ENCODE measurements around the gene BRD1.

BRD1 gene

DNA sequence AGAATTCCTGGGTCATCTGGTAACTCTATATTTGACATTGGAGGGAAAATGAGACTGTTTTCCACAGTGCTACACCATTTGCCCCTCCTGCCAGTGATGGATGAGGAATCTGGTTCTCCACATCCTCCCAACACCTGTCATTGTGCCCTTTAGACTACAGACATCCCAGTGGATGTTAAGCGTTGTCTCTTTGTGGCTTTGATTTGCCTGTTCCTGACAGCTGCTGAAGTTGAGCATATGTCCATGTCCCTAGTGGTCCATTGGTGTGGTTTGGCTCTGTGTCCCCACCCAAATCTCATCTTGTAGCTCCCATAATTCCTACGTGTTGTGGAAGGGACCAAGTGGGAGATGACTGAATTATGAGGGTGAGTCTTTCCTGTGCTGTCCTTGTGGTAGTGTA lies 88.5 kb downstream of the BRD1 start:
- no peaks in the 10 kb centered on the region for H3K27me3 ChIP-seq (ENCODE audit: insufficient read depth, poor library complexity, severe bottlenecking)
- no peak for DNase-seq (ENCODE audit: low read depth in 1 of 2, low spot score in 1 of 2)

DNA sequence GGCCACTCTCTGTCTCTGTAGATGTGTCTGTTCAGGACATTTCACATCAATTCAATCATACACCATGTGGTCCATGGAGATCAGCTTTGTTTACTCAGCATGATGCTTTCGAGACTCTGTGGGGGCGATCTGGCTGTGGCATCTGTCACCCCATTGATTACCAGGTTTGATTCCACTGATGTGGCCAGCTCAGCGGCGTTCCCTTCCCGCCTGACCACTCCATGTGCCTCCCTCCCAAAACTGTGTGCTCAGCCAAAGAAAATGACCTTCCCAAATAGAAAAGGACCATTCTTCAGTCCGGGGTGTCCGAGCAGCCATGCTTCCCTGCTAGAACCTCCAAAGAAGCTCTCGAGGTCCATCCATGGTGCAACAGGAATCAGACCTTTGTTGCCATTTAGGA lies 89.1 kb downstream of the BRD1 start:
- Histone ChIP-seq H3K27me3 (ENCODE audit: insufficient read depth, poor library complexity, severe bottlenecking) (peaks cover 3% of the 10 kb centered on the region), H3K27ac (replicated peaks) (no peak overlapping the region), H3K4me3 (replicated peaks; ENCODE audit: insufficient read depth, low read length) (no peak overlapping the region)
- TF ChIP-seq, protein P1, sequence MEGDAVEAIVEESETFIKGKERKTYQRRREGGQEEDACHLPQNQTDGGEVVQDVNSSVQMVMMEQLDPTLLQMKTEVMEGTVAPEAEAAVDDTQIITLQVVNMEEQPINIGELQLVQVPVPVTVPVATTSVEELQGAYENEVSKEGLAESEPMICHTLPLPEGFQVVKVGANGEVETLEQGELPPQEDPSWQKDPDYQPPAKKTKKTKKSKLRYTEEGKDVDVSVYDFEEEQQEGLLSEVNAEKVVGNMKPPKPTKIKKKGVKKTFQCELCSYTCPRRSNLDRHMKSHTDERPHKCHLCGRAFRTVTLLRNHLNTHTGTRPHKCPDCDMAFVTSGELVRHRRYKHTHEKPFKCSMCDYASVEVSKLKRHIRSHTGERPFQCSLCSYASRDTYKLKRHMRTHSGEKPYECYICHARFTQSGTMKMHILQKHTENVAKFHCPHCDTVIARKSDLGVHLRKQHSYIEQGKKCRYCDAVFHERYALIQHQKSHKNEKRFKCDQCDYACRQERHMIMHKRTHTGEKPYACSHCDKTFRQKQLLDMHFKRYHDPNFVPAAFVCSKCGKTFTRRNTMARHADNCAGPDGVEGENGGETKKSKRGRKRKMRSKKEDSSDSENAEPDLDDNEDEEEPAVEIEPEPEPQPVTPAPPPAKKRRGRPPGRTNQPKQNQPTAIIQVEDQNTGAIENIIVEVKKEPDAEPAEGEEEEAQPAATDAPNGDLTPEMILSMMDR (IDR thresholded peaks at IDR 0.05; ENCODE audit: insufficient read depth, low read length) = no peak
- TF ChIP-seq, protein P2, sequence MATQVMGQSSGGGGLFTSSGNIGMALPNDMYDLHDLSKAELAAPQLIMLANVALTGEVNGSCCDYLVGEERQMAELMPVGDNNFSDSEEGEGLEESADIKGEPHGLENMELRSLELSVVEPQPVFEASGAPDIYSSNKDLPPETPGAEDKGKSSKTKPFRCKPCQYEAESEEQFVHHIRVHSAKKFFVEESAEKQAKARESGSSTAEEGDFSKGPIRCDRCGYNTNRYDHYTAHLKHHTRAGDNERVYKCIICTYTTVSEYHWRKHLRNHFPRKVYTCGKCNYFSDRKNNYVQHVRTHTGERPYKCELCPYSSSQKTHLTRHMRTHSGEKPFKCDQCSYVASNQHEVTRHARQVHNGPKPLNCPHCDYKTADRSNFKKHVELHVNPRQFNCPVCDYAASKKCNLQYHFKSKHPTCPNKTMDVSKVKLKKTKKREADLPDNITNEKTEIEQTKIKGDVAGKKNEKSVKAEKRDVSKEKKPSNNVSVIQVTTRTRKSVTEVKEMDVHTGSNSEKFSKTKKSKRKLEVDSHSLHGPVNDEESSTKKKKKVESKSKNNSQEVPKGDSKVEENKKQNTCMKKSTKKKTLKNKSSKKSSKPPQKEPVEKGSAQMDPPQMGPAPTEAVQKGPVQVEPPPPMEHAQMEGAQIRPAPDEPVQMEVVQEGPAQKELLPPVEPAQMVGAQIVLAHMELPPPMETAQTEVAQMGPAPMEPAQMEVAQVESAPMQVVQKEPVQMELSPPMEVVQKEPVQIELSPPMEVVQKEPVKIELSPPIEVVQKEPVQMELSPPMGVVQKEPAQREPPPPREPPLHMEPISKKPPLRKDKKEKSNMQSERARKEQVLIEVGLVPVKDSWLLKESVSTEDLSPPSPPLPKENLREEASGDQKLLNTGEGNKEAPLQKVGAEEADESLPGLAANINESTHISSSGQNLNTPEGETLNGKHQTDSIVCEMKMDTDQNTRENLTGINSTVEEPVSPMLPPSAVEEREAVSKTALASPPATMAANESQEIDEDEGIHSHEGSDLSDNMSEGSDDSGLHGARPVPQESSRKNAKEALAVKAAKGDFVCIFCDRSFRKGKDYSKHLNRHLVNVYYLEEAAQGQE (IDR thresholded peaks at IDR 0.05; ENCODE audit: insufficient replicate concordance, low read depth) = no peak
- no peak for DNase-seq (ENCODE audit: low read depth in 1 of 2, low spot score in 1 of 2)

More for the DNA sequence above, 88.5 kb downstream of the BRD1 start:
- Histone ChIP-seq H3K4me3 (replicated peaks; ENCODE audit: insufficient read depth, low read length) (no peak overlapping the region), H3K27ac (replicated peaks) (no peak overlapping the region)
- no peak for TF ChIP-seq GABPA (IDR thresholded peaks at IDR 0.05; ENCODE audit: low read depth)
- TF ChIP-seq POLR2AphosphoS5 (IDR thresholded peaks at IDR 0.05; ENCODE audit: low read depth) = no peak
- TF ChIP-seq SPI1 (IDR thresholded peaks at IDR 0.05; ENCODE audit: borderline replicate concordance, low read depth) = no peak
- TF ChIP-seq, protein P2 (IDR thresholded peaks at IDR 0.05; ENCODE audit: insufficient replicate concordance, low read depth) = no peak
- TF ChIP-seq, protein P1 (IDR thresholded peaks at IDR 0.05; ENCODE audit: insufficient read depth, low read length) = no peak

GRCh38 chr22:49738006-49738405 lies 89.7 kb downstream of the BRD1 start:
- peaks cover 3% of the 10 kb centered on the region for H3K27me3 ChIP-seq (ENCODE audit: insufficient read depth, poor library complexity, severe bottlenecking)
- TF ChIP-seq, protein P1 (IDR thresholded peaks at IDR 0.05; ENCODE audit: insufficient read depth, low read length) = no peak
- TF ChIP-seq GABPA (IDR thresholded peaks at IDR 0.05; ENCODE audit: low read depth) = no peak
- TF ChIP-seq, protein P2 (IDR thresholded peaks at IDR 0.05; ENCODE audit: insufficient replicate concordance, low read depth) = no peak
- TF ChIP-seq POLR2AphosphoS5 (IDR thresholded peaks at IDR 0.05; ENCODE audit: low read depth) = no peak
- no peak for TF ChIP-seq SPI1 (IDR thresholded peaks at IDR 0.05; ENCODE audit: borderline replicate concordance, low read depth)
- DNase-seq (ENCODE audit: low read depth in 1 of 2, low spot score in 1 of 2) = no peak
- no peak overlapping the region for H3K4me3 ChIP-seq (replicated peaks; ENCODE audit: insufficient read depth, low read length)
- H3K27ac ChIP-seq (replicated peaks) = no peak overlapping the region
